Cardiac muscle cell (in vitro differentiated cells and primary cell): Measurements from ENCODE around the gene KCNN3. TPM values are rescaled to one million over a fixed set of nuclear protein-coding genes. Genes with fewer than 3 reads are reported as not detected.

Source experiments
- DNase-seq, 2 donors: peaks; one replicate each; pipeline versions ENCODE4 v3.0.0 to v3.0.0-alpha.2; 2010 to 2017; ENCODE audit warnings: low read depth in 1 of 2, low spot score in 1 of 2
- H3K27ac ChIP-seq: fragments of 200-600 bp; sonication (generic); 2 replicates; pipeline ENCODE4 v1.5.1; 2016
- H3K27me3 ChIP-seq: fragments of 200-600 bp; sonication (generic); 2 replicates; pipeline ENCODE4 v1.6.0; 2016; ENCODE audit warnings: control low read depth
- H3K36me3 ChIP-seq: fragments of 200-600 bp; sonication (generic); 2 replicates; pipeline ENCODE4 v1.5.1; 2016; ENCODE audit warnings: control low read depth
- H3K4me1 ChIP-seq: fragments of 200-600 bp; sonication (generic); 2 replicates; pipeline ENCODE4 v1.8.1; 2017; ENCODE audit warnings: low read depth, mild to moderate bottlenecking, mixed run types
- H3K4me3 ChIP-seq: fragments of 200-600 bp; sonication (generic); 2 replicates; pipeline ENCODE4 v1.5.1; 2016; ENCODE audit warnings: mild to moderate bottlenecking
- H3K9me3 ChIP-seq: fragments of 200-600 bp; sonication (generic); 2 replicates; pipeline ENCODE4 v1.5.1; 2017; ENCODE audit warnings: low read depth, mild to moderate bottlenecking, control low read depth
- CTCF ChIP-seq: IDR thresholded peaks from 2 replicates; pipeline ENCODE4 v1.5.1; 2012; ENCODE audit warnings: low read depth, mild to moderate bottlenecking, low read length
- polyA plus RNA-seq: library from polyadenylated mRNA; unstranded; fragments of >200 nt; fragmentation: Nextera tagmentation; extraction: Ambion mirVana; gene quantifications from 2 replicates; pipeline ENCODE4 v1.2.1, GENCODE V29; 2016
- total RNA-seq: library from RNA; depleted of rRNA; stranded (reverse); fragments of >200 nt; gene quantifications from 2 replicates; pipeline ENCODE4 v1.2.3, GENCODE V29; 2016

KCNN3 gene
- total and polyA plus RNA-seq, 2 experiments from 2014 or later = 1.5 to 2.9 TPM

GRCh38 chr1:154846565-154847442 is 23.3 kb downstream of the KCNN3 start:
- Histone ChIP-seq H3K4me3 (no peak overlapping the region), H3K27ac (no peak overlapping the region), H3K4me1 (peaks cover 14% of the 10 kb centered on the region), H3K9me3 (no peaks in the 10 kb centered on the region), H3K27me3 (no peaks in the 10 kb centered on the region), H3K36me3 (no peaks in the 10 kb centered on the region)
- no peak for TF ChIP-seq CTCF
- no peak for DNase-seq

- Histone ChIP-seq H3K27me3 (no peaks in the 10 kb centered on the region), H3K27ac (no peak overlapping the region), H3K36me3 (no peaks in the 10 kb centered on the region), H3K4me1 (peaks cover 14% of the 10 kb centered on the region), H3K4me3 (no peak overlapping the region), H3K9me3 (no peaks in the 10 kb centered on the region)
- TF ChIP-seq CTCF = no peak
- no peak for DNase-seq
Observed at GRCh38 chr1:154845879-154846278, 24.2 kb downstream of the KCNN3 start.

GRCh38 chr1:154845174-154845573 is 24.9 kb downstream of the KCNN3 start:
- Histone ChIP-seq H3K36me3 (no peaks in the 10 kb centered on the region), H3K4me1 (peaks cover 17% of the 10 kb centered on the region), H3K27ac (no peak overlapping the region), H3K4me3 (no peak overlapping the region), H3K9me3 (no peaks in the 10 kb centered on the region), H3K27me3 (no peaks in the 10 kb centered on the region)
- no peak for TF ChIP-seq CTCF
- DNase-seq = no peak

- Histone ChIP-seq H3K36me3 (no peaks in the 10 kb centered on the region), H3K27ac (peak overlapping the region; percentile 60), H3K9me3 (no peaks in the 10 kb centered on the region), H3K27me3 (no peaks in the 10 kb centered on the region), H3K4me3 (no peak overlapping the region), H3K4me1 (peaks cover 26% of the 10 kb centered on the region)
- no peak for TF ChIP-seq CTCF
- DNase-seq = peak in 1 of 2 donors; percentile 23
Observed at GRCh38 chr1:154844297-154844681, 25.8 kb downstream of the KCNN3 start.

- Histone ChIP-seq H3K27me3 (no peaks in the 10 kb centered on the region), H3K36me3 (no peaks in the 10 kb centered on the region), H3K27ac (peak overlapping the region; percentile 60), H3K4me3 (no peak overlapping the region), H3K9me3 (no peaks in the 10 kb centered on the region), H3K4me1 (peaks cover 29% of the 10 kb centered on the region)
- no peak for DNase-seq
- no peak for TF ChIP-seq CTCF
Observed at GRCh38 chr1:154843636-154844296, 26.3 kb downstream of the KCNN3 start.
